Neural progenitor cell (in vitro differentiated cells): ENCODE results near the gene VPS4B.

Experiments used
- EZH2 ChIP-seq: fragments of 200-600 bp; sonication (generic); IDR thresholded peaks from 2 replicates; pipeline ENCODE4 v1.6.1; 2017; ENCODE audit warnings: antibody characterized with exemption, mild to moderate bottlenecking, moderate library complexity
- TF ChIP-seq, protein P1 (sequence below): fragments of 200-600 bp; sonication (generic); IDR thresholded peaks from 2 replicates; pipeline ENCODE4 v1.5.1; 2017; ENCODE audit warnings: antibody characterized with exemption, mild to moderate bottlenecking

DNA sequence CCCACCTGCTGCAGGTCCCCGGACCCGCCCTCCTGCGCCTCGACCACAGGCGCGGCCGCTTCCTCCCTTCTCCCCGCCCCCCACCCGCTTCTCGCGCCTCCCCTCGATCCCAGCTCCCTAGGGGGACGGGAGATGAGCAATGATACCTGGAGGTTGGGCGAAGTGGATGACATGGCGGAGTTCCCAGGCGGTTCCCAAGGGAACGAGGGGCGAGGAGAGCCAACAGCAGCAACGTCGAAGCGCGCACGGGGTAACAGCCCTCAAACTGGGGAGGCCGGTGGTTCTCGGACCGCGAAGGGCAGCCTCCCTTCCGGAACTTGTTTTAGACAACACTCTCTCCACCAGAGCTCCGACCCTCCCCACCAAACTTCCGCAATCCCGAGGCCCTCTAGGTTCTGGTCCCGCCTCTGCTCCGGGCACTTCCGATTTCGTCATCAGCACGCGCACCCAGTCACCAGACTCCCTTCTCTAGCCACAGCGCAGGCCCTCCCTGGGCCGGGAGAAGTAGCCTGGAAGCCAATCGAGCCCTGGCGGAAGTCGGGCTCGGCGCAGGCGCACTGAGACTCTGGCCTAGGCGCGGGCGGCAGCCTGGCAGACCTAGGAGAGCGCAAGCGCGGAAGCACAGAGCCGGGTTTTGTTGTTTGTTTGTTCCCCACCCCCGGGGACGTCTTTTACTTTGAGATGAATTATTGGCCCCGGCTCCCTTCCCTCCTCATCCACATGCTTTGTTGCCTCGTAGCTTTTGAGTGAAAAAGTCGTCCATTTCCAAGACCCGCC lies at the start of gene VPS4B:
- TF ChIP-seq, protein P1, sequence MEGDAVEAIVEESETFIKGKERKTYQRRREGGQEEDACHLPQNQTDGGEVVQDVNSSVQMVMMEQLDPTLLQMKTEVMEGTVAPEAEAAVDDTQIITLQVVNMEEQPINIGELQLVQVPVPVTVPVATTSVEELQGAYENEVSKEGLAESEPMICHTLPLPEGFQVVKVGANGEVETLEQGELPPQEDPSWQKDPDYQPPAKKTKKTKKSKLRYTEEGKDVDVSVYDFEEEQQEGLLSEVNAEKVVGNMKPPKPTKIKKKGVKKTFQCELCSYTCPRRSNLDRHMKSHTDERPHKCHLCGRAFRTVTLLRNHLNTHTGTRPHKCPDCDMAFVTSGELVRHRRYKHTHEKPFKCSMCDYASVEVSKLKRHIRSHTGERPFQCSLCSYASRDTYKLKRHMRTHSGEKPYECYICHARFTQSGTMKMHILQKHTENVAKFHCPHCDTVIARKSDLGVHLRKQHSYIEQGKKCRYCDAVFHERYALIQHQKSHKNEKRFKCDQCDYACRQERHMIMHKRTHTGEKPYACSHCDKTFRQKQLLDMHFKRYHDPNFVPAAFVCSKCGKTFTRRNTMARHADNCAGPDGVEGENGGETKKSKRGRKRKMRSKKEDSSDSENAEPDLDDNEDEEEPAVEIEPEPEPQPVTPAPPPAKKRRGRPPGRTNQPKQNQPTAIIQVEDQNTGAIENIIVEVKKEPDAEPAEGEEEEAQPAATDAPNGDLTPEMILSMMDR: no peak
- no peak for TF ChIP-seq EZH2
